AG09319 (cell line): Measurements from ENCODE around the gene ZBTB16.

Source experiments
- DNase-seq: peaks from one replicate; pipeline ENCODE4 v3.0.0-alpha.2; 2010; ENCODE audit warnings: low read depth; ENCODE audit errors: extremely low read depth
- TF ChIP-seq, protein P1 (sequence below): IDR thresholded peaks from 2 replicates; pipeline ENCODE4 v1.5.1; 2011; ENCODE audit warnings: low read depth, mild to moderate bottlenecking, inconsistent platforms, low read length, moderate library complexity

ZBTB16 gene

DNA sequence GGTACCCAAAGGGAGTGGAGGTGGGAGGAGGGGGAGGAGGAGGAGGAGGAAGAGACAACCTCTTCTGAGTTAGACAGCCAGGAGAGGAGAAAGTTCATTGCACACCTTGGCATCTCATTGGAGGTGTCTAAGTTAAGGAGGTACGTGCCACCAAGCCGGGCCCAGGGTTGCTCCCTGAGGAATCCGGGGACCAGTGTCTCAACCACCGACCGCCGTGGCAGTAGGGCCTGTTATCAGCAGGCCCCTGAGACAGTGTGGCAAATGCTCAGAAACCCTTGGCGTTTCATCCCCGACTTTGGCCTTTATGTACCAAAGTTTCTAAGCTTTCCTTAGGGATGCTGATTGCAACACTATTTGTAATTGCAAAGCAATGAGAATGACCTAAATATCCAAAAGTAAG is 141.7 kb downstream of the ZBTB16 start:
- TF ChIP-seq, protein P1, sequence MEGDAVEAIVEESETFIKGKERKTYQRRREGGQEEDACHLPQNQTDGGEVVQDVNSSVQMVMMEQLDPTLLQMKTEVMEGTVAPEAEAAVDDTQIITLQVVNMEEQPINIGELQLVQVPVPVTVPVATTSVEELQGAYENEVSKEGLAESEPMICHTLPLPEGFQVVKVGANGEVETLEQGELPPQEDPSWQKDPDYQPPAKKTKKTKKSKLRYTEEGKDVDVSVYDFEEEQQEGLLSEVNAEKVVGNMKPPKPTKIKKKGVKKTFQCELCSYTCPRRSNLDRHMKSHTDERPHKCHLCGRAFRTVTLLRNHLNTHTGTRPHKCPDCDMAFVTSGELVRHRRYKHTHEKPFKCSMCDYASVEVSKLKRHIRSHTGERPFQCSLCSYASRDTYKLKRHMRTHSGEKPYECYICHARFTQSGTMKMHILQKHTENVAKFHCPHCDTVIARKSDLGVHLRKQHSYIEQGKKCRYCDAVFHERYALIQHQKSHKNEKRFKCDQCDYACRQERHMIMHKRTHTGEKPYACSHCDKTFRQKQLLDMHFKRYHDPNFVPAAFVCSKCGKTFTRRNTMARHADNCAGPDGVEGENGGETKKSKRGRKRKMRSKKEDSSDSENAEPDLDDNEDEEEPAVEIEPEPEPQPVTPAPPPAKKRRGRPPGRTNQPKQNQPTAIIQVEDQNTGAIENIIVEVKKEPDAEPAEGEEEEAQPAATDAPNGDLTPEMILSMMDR = no peak
- DNase-seq = no peak

DNA sequence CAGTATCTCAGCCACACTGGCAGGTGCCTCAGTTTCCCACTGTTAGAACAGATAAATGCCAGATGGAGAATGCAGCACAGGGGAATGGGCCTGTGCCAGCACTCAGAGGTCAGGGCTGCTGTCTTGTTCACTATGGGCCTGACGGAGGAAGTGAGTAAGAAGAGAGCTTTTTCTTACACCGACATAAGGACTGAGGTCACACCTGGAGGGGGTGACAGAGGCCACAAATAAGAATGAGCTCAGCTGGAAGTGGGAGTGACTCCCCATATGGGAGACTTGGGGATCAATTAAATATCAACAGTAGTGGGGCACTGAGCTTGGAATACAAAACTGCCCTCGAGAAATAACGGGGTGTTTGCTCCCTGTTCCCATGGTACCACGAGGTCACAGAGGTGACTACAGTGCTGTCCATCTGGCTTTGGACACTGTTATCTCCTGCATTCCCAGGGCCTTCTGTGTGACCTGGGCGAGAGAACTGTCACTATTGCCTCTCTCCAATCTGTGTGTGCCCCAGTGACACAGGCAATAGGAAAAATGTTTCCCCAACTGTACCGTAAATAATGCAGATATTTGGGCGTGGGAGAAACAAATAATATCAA is 142.6 kb downstream of the ZBTB16 start:
- no peak for DNase-seq
- TF ChIP-seq, protein P1 = no peak

DNA sequence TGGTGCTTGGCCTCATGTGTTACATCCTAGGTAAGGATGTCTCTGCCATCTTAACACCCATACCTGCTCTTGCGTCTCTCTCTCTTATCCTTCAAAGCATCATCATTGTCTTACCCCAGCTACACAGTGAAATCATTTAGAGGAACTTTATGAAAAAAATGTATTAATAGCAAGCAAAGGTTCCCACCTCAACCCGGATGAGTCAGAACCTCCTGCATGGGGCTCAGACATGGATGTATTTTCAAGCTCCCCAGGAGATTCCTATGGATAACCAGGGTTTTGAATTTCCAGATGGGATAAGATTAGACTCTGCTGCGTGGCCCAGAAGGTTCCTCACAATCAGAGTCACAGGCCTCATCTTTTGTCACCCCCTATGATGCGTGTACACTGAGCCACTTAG is 147.6 kb downstream of the ZBTB16 start:
- no peak for DNase-seq
- TF ChIP-seq, protein P1 = no peak

DNA sequence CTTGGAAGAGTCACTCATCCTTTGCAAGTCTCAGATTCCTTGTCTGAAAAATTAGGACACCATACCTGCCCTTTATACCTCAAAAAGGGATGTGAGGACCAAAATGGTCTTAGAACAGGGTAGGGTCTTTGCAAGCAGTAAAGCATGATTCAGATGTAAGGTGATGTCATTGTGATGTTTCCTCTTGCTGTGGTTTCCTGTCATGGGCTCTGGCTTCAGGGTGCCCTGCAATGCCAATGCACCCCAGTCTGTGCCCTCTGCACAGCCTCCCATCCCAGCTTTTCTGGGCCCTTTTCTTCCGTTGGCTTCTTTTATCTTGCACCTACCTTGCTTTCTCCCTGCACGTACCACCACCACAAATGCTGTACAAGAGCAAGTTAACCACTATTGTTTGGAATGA is 148.9 kb downstream of the ZBTB16 start:
- TF ChIP-seq, protein P1 = no peak
- no peak for DNase-seq

DNA sequence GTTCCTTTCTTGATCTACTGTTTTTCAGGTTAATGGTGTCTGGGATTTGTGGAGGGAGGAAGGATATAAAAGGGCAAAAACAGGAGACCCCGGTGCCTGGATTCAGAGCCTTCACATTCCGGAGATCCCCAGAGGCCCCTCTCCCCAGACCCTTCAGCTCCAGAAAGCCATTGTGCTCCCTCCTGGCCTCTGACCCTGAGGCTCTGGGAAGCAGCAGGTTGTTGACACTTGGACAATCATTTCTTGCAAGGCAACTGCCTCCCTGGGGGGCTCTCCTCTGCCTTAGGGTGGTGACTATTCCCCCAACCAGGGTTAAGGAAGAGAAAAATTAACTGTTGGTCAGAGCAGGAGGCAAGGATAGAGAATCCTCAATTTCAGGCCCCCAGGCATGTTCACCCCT is 149.8 kb downstream of the ZBTB16 start:
- no peak for DNase-seq
- TF ChIP-seq, protein P1 = no peak

DNA sequence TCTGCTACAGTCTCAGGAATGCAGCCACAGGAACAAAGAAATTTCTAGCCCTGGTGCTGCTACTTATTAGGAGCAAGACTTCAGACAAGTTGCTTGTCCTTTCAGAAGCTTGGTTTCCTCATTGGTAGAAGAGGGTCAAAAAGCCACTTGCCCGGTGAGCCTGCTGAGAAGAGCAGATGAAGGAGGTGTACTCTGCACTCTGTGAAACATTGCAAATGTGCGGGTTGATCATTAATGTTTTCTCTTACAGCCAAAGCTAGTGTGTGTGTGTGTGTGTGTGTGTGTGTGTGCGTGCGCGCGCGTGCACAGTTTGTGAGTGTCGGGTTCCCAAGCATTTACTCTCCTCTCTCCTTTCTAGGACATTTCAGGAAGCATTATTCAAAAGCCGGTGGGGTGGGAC is 150.4 kb downstream of the ZBTB16 start:
- TF ChIP-seq, protein P1 = no peak
- DNase-seq = no peak

DNA sequence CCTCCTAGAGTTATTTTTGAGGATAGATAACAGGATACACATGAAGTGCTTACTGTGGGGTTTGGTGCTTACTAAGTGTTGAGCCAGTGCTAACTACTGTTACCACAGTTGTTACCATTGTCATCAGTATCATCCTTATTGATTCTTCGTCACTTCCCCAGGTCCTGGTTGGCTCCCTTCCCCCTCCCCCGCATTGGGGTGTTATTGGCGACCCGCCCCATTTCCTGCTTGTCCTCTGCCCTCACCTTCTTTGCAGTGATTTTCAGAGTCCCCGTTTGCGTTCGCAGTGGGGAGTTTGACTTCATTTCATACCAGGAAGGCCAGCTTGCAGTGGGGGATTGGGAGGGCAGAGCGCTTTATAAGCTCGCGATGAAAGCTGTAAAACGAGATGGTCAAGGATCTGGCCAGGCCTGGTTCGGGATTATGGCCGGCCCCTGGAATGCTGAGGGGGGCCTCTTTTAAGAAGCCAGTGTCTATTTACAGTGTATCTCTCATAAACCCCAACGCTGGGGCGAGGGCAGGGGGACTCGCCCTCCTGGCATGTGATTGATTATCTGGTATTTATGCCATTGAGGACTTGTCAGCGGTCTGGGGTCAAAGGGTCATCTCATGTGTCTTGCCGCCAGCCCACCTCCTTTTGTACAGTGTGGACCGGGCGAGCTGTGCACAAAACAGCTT is 152.1 kb downstream of the ZBTB16 start:
- TF ChIP-seq, protein P1 = no peak

More for the DNA sequence above, 152.1 kb downstream of the ZBTB16 start:
- no peak for DNase-seq
